ENCODE measurements around the gene FAM53A. TPM values are rescaled to one million over a fixed set of nuclear protein-coding genes. Genes with fewer than 3 reads are reported as not detected.

Gene FAM53A
- total and polyA plus RNA-seq, 2 of the 4 experiments (the other 2 are of a cell fraction): 2.0 to 3.1 TPM

DNA sequence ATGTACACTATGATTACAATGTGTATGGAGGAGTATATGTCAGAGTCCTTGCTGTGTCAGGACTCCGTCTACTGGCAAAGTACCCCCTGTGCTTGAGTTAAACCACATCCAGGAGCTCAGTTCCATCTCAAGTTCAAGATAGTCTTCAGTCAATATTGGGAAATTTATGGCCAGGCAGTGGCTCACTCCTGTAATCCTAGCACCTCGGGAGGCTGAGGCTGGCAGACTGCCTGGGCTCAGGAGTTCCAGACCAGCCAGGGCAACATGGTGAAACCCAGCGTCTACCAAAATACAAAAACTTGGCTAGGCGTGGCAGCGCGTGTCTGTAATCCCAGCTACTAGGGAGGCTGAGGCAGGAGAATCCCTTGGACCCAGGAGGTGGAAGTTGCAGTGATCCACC lies 22.2 kb upstream of the FAM53A start:
- in situ Hi-C loops (cut with MboI; ENCODE audit: low sequenced_read_pairs): no loop called here
- Histone ChIP-seq H2BK20ac (ENCODE audit: low read depth, low read length) (no peak overlapping the region), H3K14ac (replicated peaks; ENCODE audit: low read depth, low read length) (no peak overlapping the region), H3K9me1 (ENCODE audit: insufficient read depth, low read length) (peaks cover 8% of the 10 kb centered on the region; the same call in 1 of the 2 replicates), H4K5ac (ENCODE audit: low read depth, low read length) (no peak overlapping the region), H2AK9ac (replicated peaks; ENCODE audit: low read depth, low read length, poor library complexity) (no peak overlapping the region), H4K20me1 (ENCODE audit: insufficient read depth, low read length) (peaks cover 79% of the 10 kb centered on the region), H3K27ac (ENCODE audit: insufficient read depth, low read length) (no peak overlapping the region), H3K4me1 (ENCODE audit: control insufficient read depth, insufficient read depth, low read length) (peaks cover 9% of the 10 kb centered on the region), H3K23ac (ENCODE audit: low read depth, low read length) (no peak overlapping the region), H3K79me1 (ENCODE audit: low read depth in 1 of 2, low read length in 2 of 2) (peaks cover 28 to 77% of the 10 kb centered on the region in 2 experiments), H2BK120ac (ENCODE audit: low read depth, low read length) (no peak overlapping the region), H3K4ac (ENCODE audit: low read depth, low read length) (no peak overlapping the region), H3K27me3 (ENCODE audit: control insufficient read depth, insufficient read depth, low read length) (no peaks in the 10 kb centered on the region), H3K9ac (ENCODE audit: low read depth, low read length) (no peak overlapping the region), H2BK15ac (ENCODE audit: low read depth, low read length) (no peak overlapping the region), H4K8ac (ENCODE audit: low read depth in 2 of 2, low read length in 2 of 2) (no peak overlapping the region), H3K18ac (ENCODE audit: low read depth, low read length) (no peak overlapping the region), H3K4me2 (ENCODE audit: low read depth, low read length) (no peak overlapping the region), H2BK5ac (ENCODE audit: low read depth, low read length, poor library complexity, severe bottlenecking) (no peak overlapping the region), H4K91ac (ENCODE audit: insufficient read depth, low read depth, low read length) (no peak overlapping the region), H3K4me3 (ENCODE audit: insufficient read depth, low read depth, low read length) (no peak overlapping the region), H3K9me3 (ENCODE audit: control insufficient read depth, insufficient read depth, low read length) (no peaks in the 10 kb centered on the region), H3K36me3 (ENCODE audit: control insufficient read depth, insufficient read depth, low read length) (peaks cover 28% of the 10 kb centered on the region), H2AFZ (replicated peaks; ENCODE audit: low read length, poor library complexity) (no peak overlapping the region), H2AK5ac (ENCODE audit: low read depth, low read length) (no peak overlapping the region), H3K56ac (ENCODE audit: extremely low read depth, insufficient read depth, low read length) (no peak overlapping the region)
- DNase-seq: no peak
- dilution Hi-C loops (cut with HindIII; ENCODE audit: low sequenced_read_pairs, unreplicated experiment): no loop called here
- ATAC-seq (ENCODE audit: low read depth): no peak
- no TSS peak for BruUV-seq (replicated peaks)
- TF ChIP-seq ELK1 (IDR thresholded peaks at IDR 0.05; ENCODE audit: borderline replicate concordance, low read depth, low read length) (no peak), POLR2A (IDR thresholded peaks at IDR 0.05; ENCODE audit: low read depth, low read length) (no peak), MXI1 (IDR thresholded peaks at IDR 0.05; ENCODE audit: borderline replicate concordance, low read depth, low read length) (no peak), CHD1 (IDR thresholded peaks at IDR 0.05; ENCODE audit: low read depth, low read length) (no peak), BHLHE40 (IDR thresholded peaks at IDR 0.05; ENCODE audit: low read depth, low read length) (no peak), RAD21 (IDR thresholded peaks at IDR 0.05; ENCODE audit: low read length) (no peak), RFX5 (IDR thresholded peaks at IDR 0.05; ENCODE audit: low read depth, low read length) (no peak), CTCF (conservative IDR thresholded peaks at IDR 0.05; ENCODE audit: low read depth, low read length) (no peak), CEBPB (IDR thresholded peaks at IDR 0.05; ENCODE audit: low read depth, low read length) (no peak), MAZ (IDR thresholded peaks at IDR 0.05; ENCODE audit: borderline replicate concordance, low read depth, low read length) (no peak), MAFK (IDR thresholded peaks at IDR 0.05; ENCODE audit: low read depth, low read length) (no peak), SMC3 (IDR thresholded peaks at IDR 0.05; ENCODE audit: low read depth, low read length) (no peak), NFE2L2 (IDR thresholded peaks at IDR 0.05; ENCODE audit: low read depth, low read length) (no peak), FOS (IDR thresholded peaks at IDR 0.05; ENCODE audit: low read depth, low read length) (no peak), RCOR1 (IDR thresholded peaks at IDR 0.05; ENCODE audit: insufficient replicate concordance, low read length) (no peak)
- TF ChIP-seq, protein P1, sequence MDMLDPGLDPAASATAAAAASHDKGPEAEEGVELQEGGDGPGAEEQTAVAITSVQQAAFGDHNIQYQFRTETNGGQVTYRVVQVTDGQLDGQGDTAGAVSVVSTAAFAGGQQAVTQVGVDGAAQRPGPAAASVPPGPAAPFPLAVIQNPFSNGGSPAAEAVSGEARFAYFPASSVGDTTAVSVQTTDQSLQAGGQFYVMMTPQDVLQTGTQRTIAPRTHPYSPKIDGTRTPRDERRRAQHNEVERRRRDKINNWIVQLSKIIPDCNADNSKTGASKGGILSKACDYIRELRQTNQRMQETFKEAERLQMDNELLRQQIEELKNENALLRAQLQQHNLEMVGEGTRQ (IDR thresholded peaks at IDR 0.05; ENCODE audit: low read depth, low read length): no peak
- ChIA-PET POLR2A (ENCODE audit: unreplicated experiment) (no interaction called here), CTCF (interaction anchor here (1.6 kb wide), 1 partner anchor 13 kb away, joined by 6 read pairs; no protein-coding TSS in a partner anchor)
- intact Hi-C loops (cut with micrococcal nuclease): no loop called here
- 88% methylated on average over 5 of the region's 6 CpGs; no CpG with 5 or more reads in 1 of the 2 experiments for WGBS, 2 experiments (ENCODE audit: extremely low coverage in 2 of 2, insufficient read length in 1 of 2)
